Endothelial cell (in vitro differentiated cells): ENCODE data around the gene NFATC1. TPM values are rescaled to one million over a fixed set of nuclear protein-coding genes. Genes with fewer than 3 reads are reported as not detected.

Experiments used
- DNase-seq: peaks from one replicate; pipeline ENCODE4 v3.0.0; 2021; ENCODE audit warnings: low spot score
- H3K27ac Mint-ChIP-seq: one replicate; pipeline ENCODE4 v1.8.0; 2021; ENCODE audit warnings: mixed read lengths, inconsistent platforms; ENCODE audit not compliant: unreplicated experiment
- H3K27me3 Mint-ChIP-seq: one replicate; pipeline ENCODE4 v1.8.0; 2021; ENCODE audit warnings: mild to moderate bottlenecking, moderate library complexity, mixed read lengths, inconsistent platforms; ENCODE audit not compliant: unreplicated experiment
- H3K36me3 Mint-ChIP-seq: one replicate; pipeline ENCODE4 v1.8.0; 2021; ENCODE audit warnings: mild to moderate bottlenecking, low read depth, mixed read lengths, inconsistent platforms; ENCODE audit not compliant: unreplicated experiment
- H3K4me1 Mint-ChIP-seq: one replicate; pipeline ENCODE4 v1.8.0; 2021; ENCODE audit warnings: mild to moderate bottlenecking, mixed read lengths, inconsistent platforms; ENCODE audit not compliant: unreplicated experiment
- H3K4me3 Mint-ChIP-seq: one replicate; pipeline ENCODE4 v1.8.0; 2021; ENCODE audit warnings: mild to moderate bottlenecking, mixed read lengths, inconsistent platforms; ENCODE audit not compliant: unreplicated experiment
- H3K9me3 Mint-ChIP-seq: one replicate; pipeline ENCODE4 v1.8.0; 2021; ENCODE audit warnings: mixed read lengths, inconsistent platforms; ENCODE audit not compliant: unreplicated experiment
- total RNA-seq: library from RNA; stranded (reverse); fragmentation: NEBNext Ultra II Directional; extraction: Animal tissue kit (Norgen Biotek cat#: 25700); gene quantifications from one replicate; pipeline ENCODE4 v1.2.1, GENCODE V29; 2021; ENCODE audit not compliant: unreplicated experiment
- TF ChIP-seq, protein P1 (sequence below): fragments of 200-600 bp; sonication (generic); IDR thresholded peaks from one replicate; pipeline ENCODE4 v1.5.0; 2021; ENCODE audit warnings: antibody characterized with exemption; ENCODE audit not compliant: unreplicated experiment

NFATC1 gene
- total RNA-seq, 1 donor from 2014 or later: 40.6 TPM

DNA sequence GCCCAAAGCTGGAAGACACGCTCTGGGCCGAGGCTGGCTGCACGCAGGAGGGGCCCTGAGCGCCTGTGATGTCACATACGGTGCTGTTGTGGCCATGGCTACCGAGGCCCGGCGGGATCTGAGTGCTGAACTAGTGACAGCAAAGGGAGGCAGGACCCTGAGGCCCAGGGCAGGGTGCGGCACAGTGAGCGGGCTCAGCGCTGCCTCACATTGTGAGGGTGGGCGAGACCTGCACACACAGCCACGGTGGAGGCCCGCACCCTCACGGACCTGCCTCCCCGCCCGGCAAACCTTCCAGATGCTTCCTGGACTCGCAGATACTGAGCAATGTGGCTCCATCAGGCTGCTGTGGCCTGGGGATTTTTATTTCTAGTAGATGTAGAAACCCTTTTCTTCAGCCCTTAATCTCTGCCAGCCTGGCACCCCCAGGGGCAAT lies 150.0 kb downstream of the NFATC1 start:
- H3K36me3 Mint-ChIP-seq: no peaks in the 10 kb centered on the region
- H3K27me3 Mint-ChIP-seq: peaks cover 14% of the 10 kb centered on the region
- H3K4me3 Mint-ChIP-seq: no peak overlapping the region
- TF ChIP-seq, protein P1, sequence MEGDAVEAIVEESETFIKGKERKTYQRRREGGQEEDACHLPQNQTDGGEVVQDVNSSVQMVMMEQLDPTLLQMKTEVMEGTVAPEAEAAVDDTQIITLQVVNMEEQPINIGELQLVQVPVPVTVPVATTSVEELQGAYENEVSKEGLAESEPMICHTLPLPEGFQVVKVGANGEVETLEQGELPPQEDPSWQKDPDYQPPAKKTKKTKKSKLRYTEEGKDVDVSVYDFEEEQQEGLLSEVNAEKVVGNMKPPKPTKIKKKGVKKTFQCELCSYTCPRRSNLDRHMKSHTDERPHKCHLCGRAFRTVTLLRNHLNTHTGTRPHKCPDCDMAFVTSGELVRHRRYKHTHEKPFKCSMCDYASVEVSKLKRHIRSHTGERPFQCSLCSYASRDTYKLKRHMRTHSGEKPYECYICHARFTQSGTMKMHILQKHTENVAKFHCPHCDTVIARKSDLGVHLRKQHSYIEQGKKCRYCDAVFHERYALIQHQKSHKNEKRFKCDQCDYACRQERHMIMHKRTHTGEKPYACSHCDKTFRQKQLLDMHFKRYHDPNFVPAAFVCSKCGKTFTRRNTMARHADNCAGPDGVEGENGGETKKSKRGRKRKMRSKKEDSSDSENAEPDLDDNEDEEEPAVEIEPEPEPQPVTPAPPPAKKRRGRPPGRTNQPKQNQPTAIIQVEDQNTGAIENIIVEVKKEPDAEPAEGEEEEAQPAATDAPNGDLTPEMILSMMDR: no peak
- H3K27ac Mint-ChIP-seq: no peak overlapping the region
- no peaks in the 10 kb centered on the region for H3K4me1 Mint-ChIP-seq
- no peak for DNase-seq
- H3K9me3 Mint-ChIP-seq: no peaks in the 10 kb centered on the region

DNA sequence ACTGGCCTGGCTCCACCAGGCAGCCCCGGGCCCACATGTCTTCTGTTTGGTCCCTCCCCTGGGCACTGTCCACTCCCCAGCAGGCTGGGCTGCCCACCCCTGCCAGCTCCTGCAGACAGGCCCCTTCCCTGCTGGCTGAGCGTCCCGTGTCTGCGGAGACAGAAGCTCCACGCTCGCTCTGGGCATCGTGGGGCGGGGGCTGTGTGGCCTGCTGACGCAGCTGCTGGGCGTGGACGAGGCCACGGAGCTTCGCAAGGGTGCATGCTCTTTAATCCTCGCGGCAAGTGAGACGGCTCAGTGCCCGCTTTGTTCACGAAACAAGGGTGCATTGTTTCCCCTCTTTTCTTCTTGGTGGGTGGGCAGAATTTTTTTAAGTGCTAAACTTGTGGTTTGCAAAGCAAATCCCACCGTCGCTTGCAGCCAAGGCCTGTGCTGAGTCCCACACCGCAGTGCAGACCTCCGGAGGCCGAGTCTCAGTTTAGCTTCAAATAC lies 151.1 kb downstream of the NFATC1 start:
- peaks cover 14% of the 10 kb centered on the region for H3K27me3 Mint-ChIP-seq
- no peak overlapping the region for H3K27ac Mint-ChIP-seq
- no peaks in the 10 kb centered on the region for H3K36me3 Mint-ChIP-seq
- no peaks in the 10 kb centered on the region for H3K9me3 Mint-ChIP-seq
- no peak for DNase-seq
- no peaks in the 10 kb centered on the region for H3K4me1 Mint-ChIP-seq
- TF ChIP-seq, protein P1: no peak
- H3K4me3 Mint-ChIP-seq: peak overlapping the region; percentile 7

DNA sequence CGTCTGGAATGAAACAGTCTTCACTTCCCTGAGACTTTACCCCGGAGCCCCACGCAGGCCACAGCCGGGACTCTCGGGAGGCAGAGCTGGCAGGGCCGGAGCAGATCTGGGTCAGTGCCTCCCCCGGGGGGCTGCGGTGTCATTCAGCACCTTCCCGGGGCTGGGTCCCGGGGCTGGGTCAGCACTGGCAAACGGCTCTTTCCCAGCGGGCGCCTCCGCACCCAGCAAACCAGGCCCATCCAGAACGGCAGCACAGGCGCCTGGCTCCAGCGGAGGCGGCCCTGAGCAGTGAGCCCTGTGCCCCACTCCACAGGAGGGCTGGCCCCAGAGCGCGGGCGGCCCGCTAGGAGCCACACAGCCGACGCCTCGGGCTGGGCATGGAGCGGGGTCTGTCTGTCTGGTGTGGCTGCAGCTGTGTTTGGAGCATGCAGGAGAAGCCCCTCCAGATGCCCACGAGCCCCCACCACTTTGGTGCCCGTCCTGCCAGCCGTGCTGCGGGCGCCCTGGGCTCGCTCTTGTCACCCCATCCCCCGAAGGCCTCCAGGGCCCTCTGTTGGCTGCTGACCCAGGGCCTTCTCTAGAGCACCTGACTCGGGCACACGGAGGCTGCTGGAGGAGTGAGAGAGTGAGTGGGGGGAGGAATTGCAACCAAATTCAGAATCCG lies 151.8 kb downstream of the NFATC1 start:
- H3K4me3 Mint-ChIP-seq: no peak overlapping the region
- no peak for DNase-seq

DNA sequence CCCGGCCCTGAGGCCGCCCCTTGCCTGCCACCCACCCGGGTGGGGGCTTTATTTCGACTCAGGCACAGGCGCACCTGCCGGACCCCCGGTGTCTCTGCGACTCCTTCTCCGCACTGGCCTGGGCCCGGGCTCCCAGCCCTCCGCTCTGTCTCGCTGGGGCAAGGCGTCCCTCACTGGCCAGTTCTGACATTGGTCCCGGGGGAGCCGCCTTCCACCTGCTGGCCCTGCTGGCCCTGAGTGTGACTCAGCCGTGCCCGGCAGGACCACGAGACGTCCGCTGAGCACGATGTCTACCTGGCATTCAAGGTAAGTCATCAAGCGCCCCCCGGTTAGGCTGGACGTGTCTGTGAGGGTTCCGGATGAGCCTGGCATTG lies 152.3 kb downstream of the NFATC1 start:
- no peak for DNase-seq
- Mint-ChIP-seq H3K9me3 (no peaks in the 10 kb centered on the region), H3K4me1 (no peaks in the 10 kb centered on the region), H3K27me3 (peaks cover 7% of the 10 kb centered on the region), H3K27ac (no peak overlapping the region), H3K36me3 (no peaks in the 10 kb centered on the region), H3K4me3 (no peak overlapping the region)
- TF ChIP-seq, protein P1: no peak

More for the DNA sequence above, 151.8 kb downstream of the NFATC1 start:
- Mint-ChIP-seq H3K27me3 (peaks cover 8% of the 10 kb centered on the region), H3K4me1 (no peaks in the 10 kb centered on the region), H3K9me3 (no peaks in the 10 kb centered on the region), H3K36me3 (no peaks in the 10 kb centered on the region), H3K27ac (no peak overlapping the region)
- TF ChIP-seq, protein P1: no peak

DNA sequence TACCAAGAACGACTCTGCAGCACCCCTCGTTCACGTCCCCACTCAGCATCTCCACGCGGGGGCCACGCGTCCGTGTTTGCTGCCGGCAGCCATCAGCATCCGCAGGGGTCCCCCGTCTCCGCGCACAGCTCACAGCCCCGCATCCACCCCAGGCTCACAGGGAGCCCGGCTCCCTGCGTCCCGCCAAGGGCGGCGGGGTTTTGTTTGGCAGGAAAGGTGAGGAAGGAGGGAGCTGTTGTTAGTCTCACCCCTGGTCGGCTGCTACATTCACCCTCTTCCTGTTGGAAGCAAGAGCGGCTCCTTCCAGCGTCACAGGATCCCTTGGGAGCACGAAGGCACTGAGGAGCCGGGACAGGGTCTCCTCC lies 152.9 kb downstream of the NFATC1 start:
- Mint-ChIP-seq H3K36me3 (no peaks in the 10 kb centered on the region), H3K9me3 (no peaks in the 10 kb centered on the region), H3K4me1 (no peaks in the 10 kb centered on the region), H3K4me3 (no peak overlapping the region), H3K27ac (no peak overlapping the region), H3K27me3 (peaks cover 8% of the 10 kb centered on the region)
- TF ChIP-seq, protein P1: no peak
- no peak for DNase-seq
